HG03469 (cell line): ENCODE results near the gene RAB3A.
"Not testable (repeated sequence)": the region's sequence is repeated elsewhere in the genome, so short reads cannot be mapped to it uniquely, and the experiment has no call there.

Source experiments
- ATAC-seq: cut with Tn5 transposase; IDR thresholded peaks from one replicate; pipeline ENCODE4 v1.9.1; 2021; ENCODE audit warnings: mild to moderate bottlenecking, moderate library complexity, moderate number of reproducible peaks; ENCODE audit not compliant: unreplicated experiment

Gene RAB3A

DNA sequence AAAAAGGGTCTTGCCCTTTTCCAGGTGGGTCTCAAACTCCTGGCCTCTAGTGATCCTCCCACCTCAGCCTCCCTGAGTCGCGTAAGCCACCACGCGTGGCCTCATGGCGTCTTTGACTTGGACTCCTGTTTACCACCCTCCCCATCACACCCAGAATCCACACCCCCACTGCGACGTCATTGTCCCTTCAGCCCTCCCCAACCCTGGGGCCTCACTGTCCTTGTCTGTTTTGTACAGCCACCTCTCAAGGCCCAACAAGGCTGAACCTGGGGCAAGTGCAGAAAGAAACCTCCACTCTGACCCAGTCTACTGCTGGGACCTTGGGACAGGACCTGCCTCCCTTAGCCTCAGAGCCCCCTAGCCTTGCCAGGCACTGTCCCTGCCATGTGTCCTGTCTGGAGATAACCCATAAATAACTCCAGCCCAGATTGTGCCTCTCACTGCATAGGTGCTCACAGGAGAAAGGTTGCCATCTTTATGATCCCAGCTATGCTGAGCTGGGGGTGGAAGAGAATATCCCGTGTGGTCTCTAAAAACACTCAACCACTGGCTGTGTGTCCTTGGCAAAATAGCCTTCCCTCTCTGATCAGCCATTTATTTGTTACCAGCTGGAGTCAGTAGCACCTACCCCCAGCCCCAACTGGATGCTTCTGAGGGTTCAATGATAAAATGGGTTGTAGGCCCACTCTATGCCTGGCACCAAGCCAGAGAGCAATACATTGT, 32.1 kb downstream of the RAB3A start:
- ATAC-seq = no peak

DNA sequence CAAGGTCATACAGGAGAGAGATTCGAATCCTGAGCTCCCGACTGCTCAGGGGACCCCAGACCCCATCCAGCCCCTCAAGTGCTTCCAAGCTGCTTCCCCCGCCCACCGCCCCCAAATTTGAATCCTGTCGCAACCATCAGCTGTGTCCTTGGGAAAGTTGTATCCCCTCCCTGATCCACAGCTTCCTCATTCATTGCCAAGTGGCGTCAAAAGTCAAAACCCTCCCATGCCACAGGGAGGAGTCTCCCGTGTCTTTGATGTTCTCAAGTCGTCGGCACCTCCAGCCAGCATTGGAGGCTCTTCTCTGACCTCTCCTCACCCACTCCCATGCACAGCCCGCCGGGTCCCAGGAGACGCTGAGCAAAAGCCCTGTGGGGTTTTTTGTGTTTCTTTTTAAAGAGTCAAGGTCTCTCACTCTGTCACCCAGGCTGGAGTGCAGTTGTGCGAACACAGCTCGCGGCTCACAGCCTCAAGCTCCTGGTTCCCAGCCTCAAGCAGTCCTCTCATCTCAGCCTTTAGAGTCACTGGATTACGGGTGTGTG, 33.1 kb downstream of the RAB3A start:
- no peak for ATAC-seq

GRCh38 chr19:18168673-18169381, 35.0 kb downstream of the RAB3A start:
- ATAC-seq = no peak

- no peak for ATAC-seq
Measured at GRCh38 chr19:18167975-18168645, 35.7 kb downstream of the RAB3A start.

DNA sequence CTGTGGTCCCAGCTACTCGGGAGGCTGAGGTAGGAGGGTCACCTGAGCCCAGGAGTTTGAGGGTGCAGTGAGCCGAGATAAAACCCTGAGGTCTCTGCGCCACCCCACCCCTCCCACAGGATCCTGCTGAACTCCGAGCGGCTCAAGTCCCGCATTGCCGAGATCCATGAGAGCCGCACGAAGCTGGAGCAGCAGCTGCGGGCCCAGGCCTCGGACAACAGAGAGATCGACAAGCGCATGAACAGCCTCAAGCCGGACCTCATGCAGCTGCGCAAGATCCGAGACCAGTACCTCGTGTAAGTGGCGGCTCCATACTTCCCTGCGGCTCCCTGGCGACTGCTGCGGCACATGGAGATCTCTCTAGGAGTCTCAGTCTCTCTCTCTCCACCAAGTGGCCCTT, 36.8 kb downstream of the RAB3A start:
- ATAC-seq = no peak

DNA sequence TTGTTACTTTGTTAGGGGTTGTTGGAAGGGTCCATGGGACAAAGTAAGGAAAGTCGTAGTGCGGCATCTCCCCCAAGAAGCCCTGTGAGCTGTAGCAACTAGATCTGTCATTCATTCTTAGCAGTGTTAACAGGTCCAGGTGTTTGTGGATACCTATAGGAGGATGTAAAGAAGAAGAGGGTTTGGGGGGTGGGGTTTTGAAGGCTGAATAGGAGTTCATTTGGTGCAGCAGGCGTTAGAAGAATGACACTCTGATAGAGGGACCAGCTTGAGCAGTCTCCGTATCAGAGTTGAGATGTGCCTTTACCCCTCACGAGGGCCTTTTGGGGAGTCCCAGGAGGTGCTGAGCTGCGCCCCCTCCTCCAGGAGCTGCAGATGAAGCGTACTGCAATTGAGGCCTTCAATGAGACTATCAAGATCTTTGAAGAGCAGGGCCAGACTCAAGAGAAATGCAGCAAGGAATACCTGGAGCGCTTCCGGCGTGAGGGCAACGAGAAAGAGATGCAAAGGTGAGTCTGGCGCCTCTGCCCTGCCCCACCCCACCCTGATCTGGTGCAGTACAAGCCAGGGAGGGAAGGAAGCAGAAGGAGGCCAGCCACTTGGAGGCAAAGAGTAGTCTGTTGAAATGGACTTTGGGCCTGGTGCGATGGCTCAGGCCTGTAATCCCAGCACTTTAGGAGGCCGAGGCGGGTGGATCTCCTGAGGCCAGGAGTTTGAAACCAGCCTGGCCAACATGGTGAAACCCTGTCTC, 37.9 kb downstream of the RAB3A start:
- ATAC-seq = no peak

- no peak for ATAC-seq
Measured at GRCh38 chr19:18164072-18164471, 39.8 kb downstream of the RAB3A start.

DNA sequence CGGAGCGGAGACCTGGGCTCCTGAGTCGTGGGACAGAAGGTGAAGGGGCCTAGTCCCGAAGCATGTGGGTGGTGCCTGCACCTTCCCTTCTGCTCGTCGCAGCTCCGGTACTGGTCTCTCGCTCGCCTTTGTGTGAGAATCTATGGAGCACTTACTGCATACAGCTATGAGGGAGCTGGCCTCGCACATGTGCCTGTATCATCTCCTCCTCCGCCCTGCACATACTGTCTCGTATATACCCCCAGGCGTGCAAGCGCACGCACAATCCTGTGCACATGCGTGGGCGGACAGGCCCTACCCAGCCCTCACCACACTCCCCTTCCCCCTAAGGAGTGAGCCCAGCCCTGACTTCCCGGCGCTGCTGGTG, 42.2 kb downstream of the RAB3A start:
- ATAC-seq = no peak

- ATAC-seq = no peak
Measured at GRCh38 chr19:18160971-18161635, 42.7 kb downstream of the RAB3A start.

DNA sequence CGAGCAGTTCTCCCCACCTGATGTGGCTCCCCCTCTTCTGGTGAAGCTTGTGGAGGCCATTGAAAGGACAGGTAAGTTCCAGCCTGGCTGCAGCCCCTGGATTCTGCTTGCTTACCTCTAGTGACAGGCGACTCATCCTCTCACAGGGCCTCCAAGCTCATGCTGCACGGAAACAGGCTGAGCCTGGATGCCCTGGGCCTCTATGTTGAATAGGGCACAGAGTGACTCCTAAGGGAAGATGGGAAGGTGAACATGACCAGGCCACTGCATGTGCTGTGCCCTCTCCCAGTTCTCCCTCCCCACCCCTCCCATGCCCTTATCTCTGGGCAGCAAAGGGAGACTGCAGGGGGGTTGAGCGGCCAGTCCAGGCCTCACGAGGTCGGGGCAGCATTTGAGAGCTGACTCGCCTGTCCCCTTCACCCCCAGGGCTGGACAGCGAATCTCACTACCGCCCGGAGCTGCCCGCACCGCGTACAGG, 43.3 kb downstream of the RAB3A start:
- no peak for ATAC-seq

- ATAC-seq = no peak
Measured at GRCh38 chr19:18159810-18160209, 44.0 kb downstream of the RAB3A start.

DNA sequence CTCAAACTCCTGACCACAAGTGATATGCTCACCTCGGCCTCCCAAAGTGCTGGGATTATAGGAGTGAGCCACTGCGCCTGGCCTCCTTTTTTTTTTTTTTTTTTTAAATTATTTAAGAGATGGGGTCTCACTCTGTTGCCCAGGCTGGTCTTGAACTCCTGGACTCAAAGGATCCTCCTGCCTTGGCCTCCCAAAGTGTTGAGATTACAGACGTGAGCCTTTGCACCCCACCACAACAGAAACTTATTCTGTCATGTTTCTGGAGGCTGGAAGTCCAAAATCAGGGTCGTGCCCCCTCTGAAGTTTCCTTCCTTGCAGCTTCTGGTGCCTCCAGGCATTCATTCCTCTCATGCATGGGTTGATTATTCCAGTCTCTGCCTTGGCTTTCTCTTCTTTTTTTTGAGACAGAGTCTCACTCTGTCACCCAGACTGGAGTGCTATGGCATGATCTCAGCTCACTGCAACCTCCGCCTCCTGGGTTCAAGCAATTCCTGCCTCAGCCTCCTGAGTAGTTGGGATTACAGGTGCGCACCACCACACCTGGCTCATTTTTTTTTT, 44.7 kb downstream of the RAB3A start:
- ATAC-seq = not testable (repeated sequence)

DNA sequence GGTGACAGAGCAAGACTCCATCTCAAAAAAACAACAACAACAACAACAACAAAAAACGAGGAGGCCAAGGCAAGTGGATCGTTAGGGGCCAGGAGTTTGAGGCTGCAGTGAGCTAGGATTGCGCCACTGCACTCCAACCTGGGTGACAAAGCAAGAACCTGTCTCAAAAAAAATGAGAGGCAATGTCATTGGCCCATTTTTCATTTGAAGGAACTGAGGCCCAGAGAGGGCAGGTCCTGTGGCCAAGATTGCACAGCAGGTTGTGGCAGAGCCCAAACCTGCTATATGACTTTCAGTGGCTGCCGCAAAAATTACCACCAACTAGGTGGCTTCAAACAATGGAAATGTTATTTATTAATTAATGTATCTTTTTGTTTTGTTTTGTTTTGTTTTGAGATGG, 45.4 kb downstream of the RAB3A start:
- no peak for ATAC-seq

DNA sequence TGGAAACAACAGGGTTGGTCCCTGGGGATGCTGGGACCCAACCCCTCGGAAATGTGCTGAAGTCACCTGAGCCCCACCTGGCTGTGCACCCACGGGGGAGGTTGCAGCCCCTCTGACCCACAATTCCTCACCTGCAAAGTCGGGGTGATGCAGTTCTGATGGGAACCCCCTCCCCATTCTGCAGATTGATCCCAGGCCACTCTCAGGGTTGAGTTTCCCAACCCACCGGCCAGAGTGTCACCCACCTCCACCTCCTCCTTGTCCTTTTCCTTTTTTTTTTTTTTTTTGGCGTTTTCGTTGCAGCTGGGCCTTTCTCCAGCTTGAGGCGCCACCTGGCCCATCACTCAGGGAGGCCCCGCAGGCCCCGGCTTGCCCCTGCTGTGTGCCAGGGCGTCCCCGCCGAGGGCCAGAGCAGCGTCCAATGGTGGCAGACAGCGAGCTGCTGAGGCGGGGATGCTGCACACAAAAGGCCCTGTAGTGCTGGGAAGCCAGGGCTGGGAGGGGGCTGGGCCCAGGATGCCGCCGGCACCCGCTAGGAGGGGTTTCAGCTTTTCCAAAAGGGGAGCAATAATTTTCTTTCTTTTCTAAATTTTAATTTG, 46.3 kb downstream of the RAB3A start:
- ATAC-seq = no peak

DNA sequence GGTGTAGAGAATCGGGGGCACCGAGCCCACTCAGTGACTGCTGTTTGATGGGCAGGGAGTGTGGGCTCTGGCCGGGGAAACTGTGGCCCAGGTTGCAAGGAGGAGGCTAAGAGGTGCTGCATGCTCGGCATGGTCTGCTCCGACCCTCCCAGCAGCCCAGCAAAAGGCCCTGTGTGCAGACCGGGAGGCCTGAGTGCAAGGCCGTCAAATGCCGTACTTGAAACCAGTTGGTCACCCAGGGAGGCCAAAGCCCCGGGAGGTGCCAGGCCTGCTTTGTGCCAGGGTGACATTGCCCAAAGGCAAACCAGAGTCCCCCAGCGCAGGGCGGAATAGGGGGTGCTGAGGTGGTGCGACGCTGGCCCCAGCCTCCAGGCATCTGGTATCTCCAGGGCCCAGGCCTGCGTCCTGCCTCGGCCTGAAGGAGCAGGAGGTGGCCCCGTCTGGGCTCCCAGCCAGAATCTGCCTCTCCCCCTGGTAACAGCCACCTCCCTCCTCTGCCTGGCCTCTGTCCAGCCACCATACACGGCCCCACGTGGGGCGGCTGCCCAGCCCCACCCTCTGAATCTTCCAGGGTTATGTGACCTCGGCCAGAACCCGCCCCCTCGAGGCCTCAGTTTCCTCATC, 46.9 kb downstream of the RAB3A start:
- ATAC-seq = no peak

GRCh38 chr19:18156268-18156667, 47.6 kb downstream of the RAB3A start:
- no peak for ATAC-seq

DNA sequence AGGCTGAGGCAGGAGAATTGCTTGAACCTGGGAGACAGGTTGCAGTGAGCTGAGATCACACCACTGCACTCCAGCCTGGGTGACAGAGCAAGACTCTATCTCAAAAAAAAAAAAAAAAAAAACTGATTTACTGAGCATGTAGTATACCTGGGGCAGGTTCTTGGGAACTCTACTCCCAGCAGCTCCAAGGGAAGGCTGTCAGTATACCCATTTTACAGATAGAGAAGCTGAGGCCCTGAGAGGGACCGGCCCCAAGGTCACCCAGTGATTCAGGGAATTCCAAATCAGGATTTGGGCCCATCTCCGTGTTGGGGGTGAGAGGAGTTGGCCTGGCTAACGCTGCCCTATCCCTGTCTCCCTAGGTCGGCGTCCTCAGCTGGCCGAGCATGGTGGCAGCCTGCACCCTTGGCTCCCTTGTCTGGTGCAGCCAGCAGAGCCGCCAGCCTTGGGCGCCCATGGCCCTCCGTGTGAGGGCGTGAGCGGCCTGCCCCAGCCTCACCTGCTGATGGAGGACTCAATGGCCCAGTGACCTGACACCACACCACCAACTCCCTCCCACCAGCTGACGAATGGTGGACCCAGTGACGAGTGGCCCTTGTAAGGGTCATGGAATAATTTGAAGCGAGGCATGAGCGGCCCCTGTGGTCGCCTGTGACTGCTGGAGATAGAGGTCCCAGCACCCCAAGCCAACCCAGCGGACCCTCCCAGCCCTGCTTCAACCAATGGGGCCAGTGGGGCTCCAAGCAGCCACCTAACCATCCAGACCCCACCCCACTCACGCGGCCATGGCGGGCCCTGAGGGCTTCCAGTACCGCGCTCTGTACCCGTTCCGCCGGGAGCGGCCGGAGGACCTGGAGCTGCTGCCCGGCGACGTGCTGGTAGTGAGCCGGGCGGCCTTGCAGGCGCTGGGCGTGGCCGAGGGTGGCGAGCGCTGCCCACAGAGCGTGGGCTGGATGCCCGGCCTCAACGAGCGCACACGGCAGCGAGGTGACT, 48.5 kb downstream of the RAB3A start:
- ATAC-seq = no peak

- ATAC-seq = no peak
Measured at GRCh38 chr19:18153556-18154134, 50.2 kb downstream of the RAB3A start.
